Breast epithelium (tissue), 4 donors: Measurements from ENCODE around the gene REEP3. TPM values are rescaled to one million over a fixed set of nuclear protein-coding genes. Genes with fewer than 3 reads are reported as not detected.

Experiments used
- DNase-seq, 2 donors: peaks; one replicate each; pipeline ENCODE4 v3.0.0-alpha.2; 2019; ENCODE audit warnings: low spot score in 2 of 2
- H3K27ac ChIP-seq, 2 donors: fragments of 200-600 bp; sonication (generic) in 1 of 2; one replicate each; pipeline ENCODE4 v1.5.1; 2016 to 2019; ENCODE audit warnings: mild to moderate bottlenecking in 1 of 2
- H3K27me3 ChIP-seq, 2 donors: fragments of 200-600 bp; sonication (generic) in 1 of 2; one replicate each; pipeline versions ENCODE4 v1.5.1 to v1.6.0; 2017 to 2019; ENCODE audit warnings: control low read depth in 1 of 2, mild to moderate bottlenecking in 1 of 2
- H3K36me3 ChIP-seq: fragments of 200-600 bp; one replicate; pipeline ENCODE4 v1.5.1; 2019
- H3K4me1 ChIP-seq, 2 donors: fragments of 200-600 bp; sonication (generic); one replicate each; pipeline ENCODE4 v1.5.1; 2016 to 2019; ENCODE audit warnings: control low read depth in 1 of 2
- H3K4me3 ChIP-seq, 3 donors: fragments of 200-600 bp; sonication (generic); 1 replicate in 2 of 3; 2 replicates in 1 of 3; pipeline ENCODE4 v1.5.1; 2016 to 2019; ENCODE audit warnings: mild to moderate bottlenecking in 3 of 3, moderate library complexity in 2 of 3
- H3K9me3 ChIP-seq, 2 donors: fragments of 200-600 bp; sonication (generic) in 1 of 2; one replicate each; pipeline ENCODE4 v1.5.1; 2016 to 2019; ENCODE audit warnings: control low read depth in 1 of 2
- CTCF ChIP-seq, 3 donors: fragments of 450-650 bp; IDR thresholded peaks; one replicate each; pipeline ENCODE4 v1.5.1; 2016 to 2017; ENCODE audit warnings: antibody characterized with exemption in 3 of 3, mild to moderate bottlenecking in 3 of 3, moderate library complexity in 3 of 3
- POLR2A ChIP-seq: fragments of 450-650 bp; IDR thresholded peaks from one replicate; pipeline ENCODE4 v1.6.1; 2016; ENCODE audit warnings: antibody characterized with exemption, mild to moderate bottlenecking, moderate library complexity
- POLR2AphosphoS5 ChIP-seq, 3 donors: sonication (generic); formaldehyde crosslinking; IDR thresholded peaks; one replicate each; pipeline ENCODE4 v1.6.1; 2017; ENCODE audit warnings: antibody characterized with exemption in 3 of 3
- intact Hi-C: fragments of 100-400 bp; cut with DNase I; formaldehyde crosslinking; loops from one replicate; pipeline ENCODE4 v1.15.1; 2023; ENCODE audit warnings: low total_unique reads
- total RNA-seq, 3 donors: library from RNA; depleted of rRNA; stranded (reverse); fragments of >200 nt; gene quantifications; one replicate each; pipeline ENCODE4 v1.1.0, GENCODE V29; 2016

REEP3 gene
- total RNA-seq, 3 donors from 2014 or later = 55.4 to 74.1 (median 63.6) TPM

DNA sequence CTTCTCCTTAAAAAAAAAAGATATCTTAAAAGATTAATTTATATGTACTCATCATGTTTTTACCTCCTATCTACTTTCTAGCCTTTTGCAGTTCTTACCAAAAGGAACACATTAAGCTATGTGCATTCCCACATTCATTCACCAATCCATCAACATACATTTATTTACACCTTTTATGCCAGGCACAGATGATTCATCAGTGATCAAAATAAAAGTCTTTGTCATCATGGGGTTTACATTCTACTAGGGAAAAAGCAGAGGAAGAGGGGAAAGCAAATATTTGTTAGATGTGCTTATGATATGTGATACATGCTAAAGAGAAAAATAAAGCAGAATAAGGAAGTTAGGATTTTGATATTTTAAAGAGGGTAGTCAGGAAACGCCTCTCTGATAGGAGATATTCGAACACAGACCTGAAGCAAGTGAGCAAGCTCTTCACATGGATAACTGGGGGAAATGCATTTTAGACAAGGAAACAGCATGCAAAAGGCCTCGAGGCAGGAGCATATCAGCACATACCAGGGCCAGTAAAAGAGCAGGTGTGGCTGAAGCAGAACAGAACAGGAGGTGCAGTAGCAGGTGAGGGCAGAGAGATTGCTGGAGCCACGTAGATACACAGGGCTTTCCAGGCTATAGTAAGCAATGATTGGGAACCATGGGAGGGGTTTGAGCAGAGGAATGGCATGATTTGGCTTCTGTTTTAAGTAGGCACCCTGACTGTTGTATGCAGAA lies 67.4 kb downstream of the REEP3 start:
- Histone ChIP-seq H3K27ac (no peak overlapping the region), H3K4me1 (peaks cover 0 to 11% of the 10 kb centered on the region in 2 donors), H3K9me3 (no peaks in the 10 kb centered on the region), H3K27me3 (no peaks in the 10 kb centered on the region), H3K36me3 (no peaks in the 10 kb centered on the region), H3K4me3 (no peak overlapping the region)
- no peak for DNase-seq
- TF ChIP-seq CTCF (IDR thresholded peaks at IDR 0.05) (no peak), POLR2A (no peak), POLR2AphosphoS5 (IDR thresholded peaks at IDR 0.05) (no peak)
- intact Hi-C loops = no loop called here

- peak overlapping the region in 1 of 2 donors; percentile 8 for H3K27ac ChIP-seq
These were observed 70.6 kb downstream of the REEP3 start for GRCh38 chr10:63591600-63592379.

GRCh38 chr10:63593576-63593975 lies 72.4 kb downstream of the REEP3 start:
- no peaks in the 10 kb centered on the region for H3K9me3 ChIP-seq
- H3K4me1 ChIP-seq = no peaks in the 10 kb centered on the region
- H3K36me3 ChIP-seq = no peaks in the 10 kb centered on the region
- H3K4me3 ChIP-seq = no peak overlapping the region
- no peaks in the 10 kb centered on the region for H3K27me3 ChIP-seq
- intact Hi-C loops = no loop called here
- TF ChIP-seq POLR2A (no peak), CTCF (IDR thresholded peaks at IDR 0.05) (no peak), POLR2AphosphoS5 (IDR thresholded peaks at IDR 0.05) (no peak)
- no peak overlapping the region for H3K27ac ChIP-seq
- no peak for DNase-seq

More at GRCh38 chr10:63591600-63592379, 70.6 kb downstream of the REEP3 start:
- Histone ChIP-seq H3K4me1 (no peaks in the 10 kb centered on the region), H3K9me3 (no peaks in the 10 kb centered on the region), H3K27me3 (no peaks in the 10 kb centered on the region), H3K4me3 (no peak overlapping the region), H3K36me3 (no peaks in the 10 kb centered on the region)
- TF ChIP-seq CTCF (IDR thresholded peaks at IDR 0.05) (no peak), POLR2AphosphoS5 (IDR thresholded peaks at IDR 0.05) (no peak), POLR2A (no peak)
- DNase-seq = no peak
- intact Hi-C loops = no loop called here

GRCh38 chr10:63595072-63595471 lies 73.9 kb downstream of the REEP3 start:
- no peak for DNase-seq
- intact Hi-C loops = no loop called here
- Histone ChIP-seq H3K9me3 (no peaks in the 10 kb centered on the region), H3K4me3 (no peak overlapping the region), H3K4me1 (no peaks in the 10 kb centered on the region), H3K27ac (no peak overlapping the region), H3K27me3 (no peaks in the 10 kb centered on the region), H3K36me3 (no peaks in the 10 kb centered on the region)
- TF ChIP-seq POLR2AphosphoS5 (IDR thresholded peaks at IDR 0.05) (no peak), POLR2A (no peak), CTCF (IDR thresholded peaks at IDR 0.05) (peak in 1 of 3 donors; percentile 11)

- TF ChIP-seq POLR2AphosphoS5 (IDR thresholded peaks at IDR 0.05) (no peak), CTCF (IDR thresholded peaks at IDR 0.05) (no peak), POLR2A (no peak)
- Histone ChIP-seq H3K27ac (no peak overlapping the region), H3K4me3 (no peak overlapping the region), H3K4me1 (no peaks in the 10 kb centered on the region), H3K9me3 (no peaks in the 10 kb centered on the region), H3K36me3 (no peaks in the 10 kb centered on the region), H3K27me3 (no peaks in the 10 kb centered on the region)
- no peak for DNase-seq
- intact Hi-C loops = no loop called here
These were observed 75.7 kb downstream of the REEP3 start for GRCh38 chr10:63596924-63597323.
